ENCODE results near the gene NEK9.
"Not testable (repeated sequence)": the region's sequence is repeated elsewhere in the genome, so short reads cannot be mapped to it uniquely, and the experiment has no call there.

The NEK9 gene

GRCh38 chr14:75098682-75099081 is 28.2 kb downstream of the NEK9 start:
- DNase-seq: no peak

GRCh38 chr14:75098212-75098611 is 28.6 kb downstream of the NEK9 start:
- DNase-seq: no peak

- DNase-seq: no peak
Observed at GRCh38 chr14:75096959-75097358, 29.9 kb downstream of the NEK9 start.

- no peak for DNase-seq
Observed at GRCh38 chr14:75095690-75096089, 31.2 kb downstream of the NEK9 start.

- no peak for DNase-seq
Observed at GRCh38 chr14:75094896-75095295, 32.0 kb downstream of the NEK9 start.

GRCh38 chr14:75092698-75093097 is 34.1 kb downstream of the NEK9 start:
- DNase-seq: no peak

- no peak for DNase-seq
Observed at GRCh38 chr14:75091251-75091650, 35.6 kb downstream of the NEK9 start.

- no peak for DNase-seq
Observed at GRCh38 chr14:75090353-75090752, 36.5 kb downstream of the NEK9 start.

GRCh38 chr14:75088566-75089373 is 38.1 kb downstream of the NEK9 start:
- peak; percentile 28 to 65 for DNase-seq

GRCh38 chr14:75088153-75088552 is 38.7 kb downstream of the NEK9 start:
- DNase-seq: no peak

GRCh38 chr14:75084513-75084912 is 42.3 kb downstream of the NEK9 start:
- DNase-seq: no peak

- DNase-seq: no peak
Observed at GRCh38 chr14:75083271-75083670, 43.6 kb downstream of the NEK9 start.

GRCh38 chr14:75081660-75082229 is 45.1 kb downstream of the NEK9 start:
- no peak for DNase-seq

GRCh38 chr14:75079521-75079920 is 47.3 kb downstream of the NEK9 start:
- DNase-seq: no peak

GRCh38 chr14:75077794-75078193 is 49.1 kb downstream of the NEK9 start:
- no peak for DNase-seq

- no peak for DNase-seq
Observed at GRCh38 chr14:75070383-75070782, 56.5 kb downstream of the NEK9 start.

GRCh38 chr14:75069811-75070145 is 57.1 kb downstream of the NEK9 start:
- DNase-seq: no peak

- DNase-seq: peak; percentile 50 to 62
Observed at GRCh38 chr14:75069121-75069810, 57.6 kb downstream of the NEK9 start, which contains the start of gene ZC2HC1C. ZC2HC1C (plus strand) TSS chr14:75069641; CDS start chr14:75070574, 933 bp downstream.

GRCh38 chr14:75068294-75069120 is 58.3 kb downstream of the NEK9 start:
- no peak for DNase-seq

- not testable (repeated sequence) for DNase-seq
Observed at GRCh38 chr14:75067765-75068164, 59.1 kb downstream of the NEK9 start.

GRCh38 chr14:75067212-75067611 is 59.6 kb downstream of the NEK9 start:
- no peak for DNase-seq

GRCh38 chr14:75066691-75067090 is 60.2 kb downstream of the NEK9 start:
- DNase-seq: no peak

- DNase-seq: no peak
Observed at GRCh38 chr14:75064205-75064567, 62.7 kb downstream of the NEK9 start.
